NCI-H446 treated with DMSO at 0.1 percent for 48 hours (cell line): ENCODE results near the gene PXK.
"Not testable (repeated sequence)": the region's sequence is repeated elsewhere in the genome, so short reads cannot be mapped to it uniquely, and the experiment has no call there.

ENCODE experiments used
- DNase-seq: peaks from one replicate; lab custom pipeline; 2025; lab: John Stamatoyannopoulos, UW

The PXK gene

DNA sequence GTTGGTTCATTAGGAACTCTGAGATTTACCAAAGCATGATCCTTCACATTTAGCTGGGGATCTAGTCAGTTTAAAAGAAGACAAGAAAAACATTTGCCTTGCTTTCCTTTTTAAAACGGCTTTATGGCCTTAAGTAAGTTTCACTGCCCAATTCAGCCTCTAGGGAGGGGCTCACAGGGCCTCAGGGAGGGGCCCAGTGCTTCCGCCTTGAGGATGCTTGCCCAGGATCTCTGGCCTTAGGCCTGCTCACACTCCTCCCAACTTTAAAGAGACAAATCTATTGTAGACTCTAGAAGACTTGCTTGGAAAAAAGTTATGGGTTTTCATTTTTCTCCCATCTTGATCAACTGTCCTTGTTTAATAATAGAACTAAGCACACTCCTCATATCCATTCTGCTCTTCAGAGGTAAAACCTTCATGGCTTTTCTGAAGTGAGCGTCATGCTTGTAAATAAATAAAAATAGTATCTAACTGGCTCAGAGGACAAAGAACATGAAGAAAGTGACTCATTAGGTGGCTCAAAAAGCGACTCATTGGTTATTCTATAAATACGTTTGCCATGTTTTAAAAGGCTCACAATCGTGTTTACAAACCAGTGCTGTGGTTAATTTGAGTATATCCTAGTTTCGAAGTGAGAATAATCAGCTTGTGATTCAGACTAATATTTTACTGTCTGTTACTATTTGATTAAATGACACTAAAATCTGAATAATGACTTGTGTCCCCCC is 87.3 kb downstream of the PXK start:
- no peak for DNase-seq

DNA sequence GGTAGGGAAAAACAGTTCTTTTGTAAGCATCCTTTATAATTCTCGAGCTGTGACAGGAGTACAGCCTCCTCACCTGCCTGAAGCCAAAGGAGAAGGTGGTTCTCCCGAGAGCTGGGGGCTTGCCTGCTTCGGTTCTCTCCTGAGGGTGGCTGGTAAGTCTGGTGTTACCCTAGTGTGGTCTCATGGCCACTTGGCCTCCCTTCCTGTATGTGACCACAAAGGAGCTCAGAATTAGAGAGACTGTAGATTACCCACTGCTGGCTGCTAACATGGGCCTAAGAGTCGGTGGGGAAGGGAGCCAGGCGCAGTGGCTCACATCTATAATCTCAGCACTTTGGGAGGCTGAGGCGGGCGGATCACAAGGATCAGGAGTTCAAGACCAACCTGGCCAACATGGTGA is 88.3 kb downstream of the PXK start:
- no peak for DNase-seq

DNA sequence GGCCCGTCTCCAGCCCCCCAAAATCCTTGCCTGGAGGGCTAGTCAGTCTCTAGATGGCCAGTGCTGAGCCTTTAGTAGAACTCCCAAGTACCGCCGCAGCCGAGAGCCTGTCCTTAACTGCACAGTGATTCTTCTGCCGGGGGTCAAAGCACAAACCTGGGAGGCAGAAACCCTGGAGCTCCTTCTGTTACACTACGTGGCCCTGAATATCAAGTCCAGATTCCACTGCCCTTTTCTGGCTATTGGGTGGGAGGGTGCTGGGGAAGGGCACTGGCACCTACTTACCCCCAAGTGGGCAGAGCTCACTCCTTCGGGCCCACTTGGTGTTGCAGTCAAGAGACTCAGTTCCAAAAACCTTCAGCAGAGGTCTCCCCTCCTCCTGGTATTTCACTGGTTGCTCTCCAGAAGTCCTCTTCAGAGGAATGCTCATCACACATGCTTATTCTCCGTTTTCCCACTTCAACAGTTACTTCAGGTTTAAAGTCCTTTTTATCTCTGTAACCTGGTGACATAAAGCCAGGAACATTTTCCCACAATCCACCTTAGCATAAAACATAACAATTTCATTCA is 90.1 kb downstream of the PXK start:
- DNase-seq = no peak

DNA sequence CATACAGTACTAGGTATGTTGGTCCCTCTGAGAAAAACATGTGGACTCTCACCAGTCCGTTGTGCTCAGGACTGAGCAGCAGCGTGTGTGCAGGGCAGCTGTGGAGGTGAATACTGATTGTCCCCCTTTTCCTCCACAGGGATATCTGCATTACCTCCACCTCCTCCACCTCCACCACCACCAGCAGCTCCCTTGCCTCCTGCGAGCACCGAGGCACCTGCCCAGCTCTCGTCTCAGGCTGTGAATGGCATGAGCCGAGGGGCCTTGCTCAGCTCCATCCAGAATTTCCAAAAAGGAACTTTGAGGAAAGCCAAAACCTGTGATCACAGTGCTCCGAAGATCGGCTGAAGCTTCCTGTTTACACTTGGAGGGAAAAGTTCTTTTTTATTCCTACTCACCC is 91.9 kb downstream of the PXK start:
- DNase-seq = no peak

DNA sequence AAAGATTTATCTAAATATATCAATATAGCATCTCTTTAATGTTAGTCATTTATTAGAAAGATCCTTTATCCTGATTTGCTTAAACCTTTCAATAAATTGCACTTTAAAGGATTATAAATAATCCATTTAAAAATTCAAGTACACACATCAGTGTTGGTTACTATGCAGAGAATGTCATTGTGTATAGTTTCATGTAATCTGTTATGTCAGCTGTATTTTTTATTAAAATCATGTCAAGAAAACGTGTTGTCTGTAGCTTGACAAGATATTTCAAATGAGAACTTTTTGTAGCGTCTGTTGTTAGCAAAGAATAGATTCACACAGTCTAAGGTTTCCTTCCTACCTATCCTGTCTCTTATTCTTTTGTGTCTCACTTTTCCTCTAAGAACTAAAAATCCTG is 93.1 kb downstream of the PXK start:
- no peak for DNase-seq

DNA sequence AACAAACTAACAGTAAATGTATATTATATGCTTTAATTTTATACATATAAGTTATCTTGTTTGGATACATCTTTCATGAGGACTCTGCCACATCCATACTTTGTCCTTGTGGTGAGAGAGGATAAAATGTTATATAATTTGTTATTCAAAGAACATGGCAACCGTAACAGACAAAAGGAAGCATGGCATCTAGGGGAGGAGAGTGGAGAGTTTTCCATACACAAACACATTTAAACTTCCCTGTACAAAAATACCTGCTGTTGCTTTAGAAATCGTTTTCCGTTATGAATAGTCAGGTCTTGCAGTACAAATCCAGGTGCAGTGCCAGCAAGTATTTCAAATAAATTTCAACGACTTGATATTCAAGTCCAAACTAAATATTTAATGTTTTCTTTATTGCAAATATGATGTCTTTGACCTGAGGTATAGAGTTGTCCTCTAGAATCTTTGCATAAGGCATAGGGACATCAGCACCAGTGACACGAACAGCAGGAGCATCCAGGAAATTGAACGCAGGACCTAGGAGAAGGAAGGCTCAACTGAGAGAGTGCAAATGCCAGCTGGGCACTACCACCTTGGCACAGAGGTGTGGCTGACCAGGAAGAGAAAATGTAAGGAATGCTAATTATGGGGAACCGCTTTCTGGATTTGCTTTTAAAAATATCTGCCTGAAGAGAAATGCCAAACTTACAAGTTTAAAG is 95.1 kb downstream of the PXK start:
- no peak for DNase-seq

DNA sequence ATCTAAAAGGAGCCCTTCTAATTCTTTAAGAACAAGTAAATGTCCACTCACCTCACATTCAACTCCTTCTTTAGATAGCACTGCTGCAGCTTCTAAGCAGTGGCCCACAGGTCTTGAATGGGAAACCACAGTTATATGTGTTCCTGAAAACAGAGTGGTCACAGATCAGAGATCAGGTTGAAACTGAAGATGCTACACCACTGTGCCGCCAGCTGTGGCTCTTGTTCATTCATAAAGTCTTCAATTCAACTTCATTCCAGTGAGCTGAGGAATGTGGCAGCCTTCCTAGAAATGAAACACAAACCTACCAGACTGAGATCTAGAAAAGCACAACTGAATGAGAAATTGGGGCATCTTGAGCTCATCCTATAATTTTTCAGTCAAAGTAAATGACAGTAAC is 97.0 kb downstream of the PXK start:
- DNase-seq = no peak

DNA sequence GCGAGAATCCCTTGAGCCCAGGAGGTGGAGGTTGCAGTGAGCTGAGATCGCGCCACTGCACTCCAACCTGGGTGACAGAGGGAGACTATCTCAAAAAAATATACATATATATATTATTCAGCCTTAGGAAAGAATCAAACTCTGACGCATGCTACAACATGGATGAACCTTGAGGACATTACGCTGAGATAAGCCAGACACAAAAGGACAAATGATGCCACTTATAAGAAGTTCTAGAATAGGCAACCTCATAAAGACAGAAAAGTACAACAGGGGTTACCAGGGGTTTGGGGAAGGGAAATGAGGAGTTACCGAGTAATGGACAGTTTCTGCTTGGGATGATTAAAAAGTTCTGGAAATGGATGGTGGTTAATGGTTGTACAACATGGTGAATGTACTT is 100.2 kb downstream of the PXK start:
- DNase-seq = no peak

DNA sequence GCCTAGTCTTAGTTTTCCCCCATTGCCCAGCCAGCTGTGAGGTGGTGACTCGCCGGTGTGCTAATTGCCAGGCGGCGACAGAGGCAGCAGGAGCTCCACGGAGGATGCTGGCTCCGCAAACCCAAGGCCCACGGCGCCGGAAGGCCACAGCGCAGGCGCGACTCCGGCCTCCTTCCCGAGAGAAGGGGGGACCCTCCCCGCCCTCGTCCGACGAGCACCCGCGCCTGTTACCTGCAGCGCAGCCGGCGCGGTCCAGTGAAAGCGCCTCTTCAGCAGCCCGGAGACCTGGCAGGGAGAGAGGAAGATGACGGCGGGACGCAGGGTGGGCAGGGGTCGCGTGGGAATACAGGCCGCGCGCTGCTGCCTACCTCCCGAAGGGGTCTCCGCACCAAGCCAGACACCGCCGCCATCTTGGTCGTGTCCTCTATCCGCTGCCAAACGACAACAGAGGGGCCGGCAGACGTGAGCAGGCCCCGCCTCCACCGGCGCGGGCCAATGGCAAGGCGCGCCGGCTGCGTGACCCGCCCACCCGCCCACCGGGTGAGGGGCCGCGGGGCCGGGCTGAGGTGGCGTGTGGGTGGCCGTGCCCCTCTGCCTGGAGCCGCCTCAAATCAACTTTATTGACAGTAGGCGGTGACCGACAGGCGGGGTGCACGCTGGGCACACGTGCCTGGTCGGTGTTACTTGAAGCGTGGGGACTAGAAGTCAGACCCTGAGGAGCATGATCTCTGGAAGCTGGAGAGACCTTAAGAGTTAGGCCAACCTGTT is 100.9 kb downstream of the PXK start, which contains the start of gene PDHB:
Gene PDHB (minus strand): TSS at position 433 of the 768 bp plus-strand sequence. CDS start 23 bp downstream, at position 410.
- DNase-seq = peak; percentile 23

DNA sequence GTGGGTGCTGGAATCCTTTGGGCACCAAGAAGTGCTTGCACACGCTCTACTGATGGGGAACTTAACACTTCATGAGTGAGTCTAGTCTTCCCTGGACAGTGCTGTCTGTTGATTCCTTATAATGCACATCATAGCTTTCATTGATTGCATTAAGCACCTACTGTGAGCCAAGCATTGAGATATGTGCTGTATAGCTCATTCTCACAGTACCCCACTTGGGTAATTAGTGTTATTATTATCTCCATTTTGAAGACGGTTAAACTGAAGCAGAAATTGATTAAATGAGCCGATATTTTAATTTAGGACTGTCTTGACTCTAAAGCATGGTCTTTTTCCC is 101.4 kb downstream of the PXK start:
- DNase-seq = no peak

DNA sequence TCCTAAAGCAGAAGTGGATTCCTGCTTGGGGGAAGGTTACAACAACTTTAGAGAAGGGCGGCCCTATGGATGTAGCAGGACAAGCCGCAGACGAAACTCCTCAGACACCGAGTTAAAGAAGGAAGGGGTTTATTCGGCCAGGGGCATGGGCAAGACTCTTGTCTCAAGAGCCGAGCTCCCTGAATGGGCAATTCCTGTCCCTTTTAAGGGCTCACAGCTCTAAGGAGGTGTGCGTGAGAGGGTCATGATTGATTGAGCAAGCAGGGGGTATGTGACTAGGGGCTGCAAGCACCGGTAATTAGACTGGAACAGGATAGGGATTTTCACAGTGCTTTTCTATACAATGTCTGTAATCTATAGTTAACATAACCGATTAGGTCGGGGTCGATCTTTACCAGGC is 101.8 kb downstream of the PXK start:
- no peak for DNase-seq

DNA sequence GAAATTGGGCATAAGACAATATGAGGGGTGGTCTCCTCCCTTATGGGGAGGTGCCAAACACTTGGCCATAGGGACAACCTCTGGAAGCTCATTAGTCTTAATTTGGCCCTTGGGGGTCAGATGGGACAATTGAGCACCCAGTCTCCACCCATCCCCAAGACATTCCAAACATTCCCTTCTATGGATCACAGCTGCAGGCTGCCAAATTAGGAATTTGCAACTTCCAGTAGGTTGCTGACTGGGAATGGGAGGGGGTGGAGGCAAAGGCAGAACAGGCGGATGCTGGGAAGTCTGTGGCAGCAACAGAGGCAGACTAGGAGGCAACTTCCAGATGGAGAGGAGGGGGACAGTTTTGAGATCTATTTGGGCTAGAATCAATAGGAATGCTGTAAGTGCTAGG is 102.3 kb downstream of the PXK start:
- no peak for DNase-seq

DNA sequence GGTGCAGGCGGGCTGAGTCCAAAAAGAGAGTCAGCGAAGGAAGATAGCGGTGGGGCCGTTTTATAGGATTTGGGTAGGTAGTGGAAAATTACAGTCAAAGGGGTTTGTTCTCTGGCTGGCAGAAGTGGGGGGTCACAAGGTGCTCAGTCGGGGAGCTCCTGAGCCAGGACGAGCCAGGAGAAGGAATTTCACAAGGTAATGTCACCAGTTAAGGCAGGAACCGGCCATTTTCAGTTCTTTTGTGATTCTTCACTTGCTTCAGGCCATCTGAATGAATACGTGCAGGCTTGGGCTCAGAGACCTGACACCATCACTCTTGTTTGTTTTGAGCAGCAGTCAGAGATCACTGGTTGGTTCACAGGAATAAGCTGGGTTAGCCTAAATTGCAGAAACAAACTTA is 104.6 kb downstream of the PXK start:
- not testable (repeated sequence) for DNase-seq

DNA sequence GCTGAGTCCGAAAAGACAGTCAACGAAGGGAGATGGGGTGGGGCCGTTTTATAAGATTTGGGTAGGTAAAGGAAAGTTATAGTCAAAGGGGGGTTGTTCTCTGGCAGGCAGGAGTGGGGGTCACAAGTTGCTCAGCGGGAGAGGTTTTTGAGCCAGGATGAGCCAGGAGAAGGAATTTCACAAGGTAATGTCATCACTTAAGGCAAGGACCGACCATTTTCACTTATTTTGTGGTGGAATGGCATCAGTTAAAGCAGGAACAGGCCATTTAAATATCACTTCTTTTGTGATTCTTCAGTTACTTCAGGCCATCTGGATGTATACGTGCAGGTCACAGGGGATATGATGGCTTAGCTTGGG is 108.3 kb downstream of the PXK start:
- not testable (repeated sequence) for DNase-seq

DNA sequence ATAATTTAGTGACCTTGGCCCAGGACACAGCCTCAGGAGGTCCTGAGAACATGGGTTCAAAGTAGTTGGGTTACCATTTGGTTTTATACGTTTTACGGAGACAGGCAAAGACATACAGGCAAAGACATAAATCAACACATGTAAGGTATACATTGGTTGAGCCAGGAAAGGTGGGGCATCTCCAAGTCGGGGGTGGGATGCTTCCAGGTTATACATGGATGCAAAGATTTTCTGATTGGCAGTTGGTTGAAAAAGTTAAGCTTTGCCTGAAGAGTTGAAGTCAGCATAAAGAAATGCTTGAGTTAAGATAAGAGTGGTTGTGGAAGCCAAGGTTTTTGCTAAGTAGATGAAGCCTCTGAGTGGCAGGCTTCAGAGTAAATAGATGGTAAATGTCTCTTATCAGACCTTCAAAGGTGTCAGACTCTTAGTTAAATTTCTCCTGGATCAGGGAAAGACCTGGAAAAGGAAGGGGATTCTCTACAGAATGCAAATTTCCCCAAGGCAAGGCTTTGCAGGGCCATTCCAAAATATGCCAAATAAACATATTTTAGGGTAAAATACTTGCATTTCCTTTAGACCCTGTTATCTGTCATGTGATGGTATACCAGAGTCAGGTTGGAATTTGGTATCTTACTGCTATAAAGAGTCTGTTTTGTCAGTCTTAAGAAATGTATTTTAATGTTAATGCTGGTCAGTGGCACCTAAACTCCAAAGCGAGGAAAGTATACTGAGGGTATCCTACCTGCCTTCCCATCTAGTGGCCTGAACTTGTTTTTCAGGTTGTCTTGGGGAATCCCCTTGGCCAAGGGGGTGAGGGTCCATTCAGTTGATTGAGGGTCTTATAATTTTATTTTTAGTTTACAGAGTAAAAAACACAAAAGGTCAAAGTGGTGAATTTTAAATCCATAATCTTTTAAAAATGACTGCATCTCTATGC is 109.1 kb downstream of the PXK start:
- no peak for DNase-seq

DNA sequence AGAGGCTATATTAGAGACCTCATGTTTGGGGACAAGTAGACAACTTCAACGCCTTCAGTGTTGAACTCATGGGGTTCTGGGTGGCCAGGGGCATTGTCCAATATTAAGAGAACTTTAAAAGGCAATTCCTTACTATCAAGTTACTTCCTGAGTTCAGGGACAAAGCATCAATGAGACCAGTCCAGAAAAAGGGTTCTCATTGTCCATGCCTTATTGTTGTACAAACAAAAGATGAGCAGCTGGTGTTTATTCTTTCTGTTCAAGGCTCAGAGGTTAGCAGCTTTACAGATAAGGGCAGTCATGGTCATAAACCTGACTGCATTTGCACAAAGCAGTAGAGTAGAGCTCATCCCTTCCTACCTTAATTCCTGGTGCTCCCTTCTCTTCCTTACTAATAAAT is 119.5 kb downstream of the PXK start:
- DNase-seq = no peak

DNA sequence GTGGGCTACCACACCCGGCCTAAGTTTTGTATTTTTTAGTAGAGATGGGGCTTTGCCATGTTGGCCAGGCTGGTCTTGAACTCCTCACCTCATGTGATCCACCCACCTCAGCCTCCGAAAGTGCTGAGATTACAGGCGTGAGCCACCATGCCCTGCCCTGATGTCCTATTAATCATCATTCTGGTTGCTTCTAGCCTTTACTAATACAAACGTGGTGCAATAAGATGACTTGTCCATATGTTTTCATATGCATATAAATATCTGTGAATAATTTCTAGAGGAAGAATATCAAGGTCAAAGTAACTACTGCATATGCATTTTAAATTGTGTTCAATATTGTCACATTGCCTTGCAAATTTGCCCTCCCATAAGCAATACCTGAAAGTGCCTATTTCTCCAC is 126.5 kb downstream of the PXK start:
- DNase-seq = no peak

DNA sequence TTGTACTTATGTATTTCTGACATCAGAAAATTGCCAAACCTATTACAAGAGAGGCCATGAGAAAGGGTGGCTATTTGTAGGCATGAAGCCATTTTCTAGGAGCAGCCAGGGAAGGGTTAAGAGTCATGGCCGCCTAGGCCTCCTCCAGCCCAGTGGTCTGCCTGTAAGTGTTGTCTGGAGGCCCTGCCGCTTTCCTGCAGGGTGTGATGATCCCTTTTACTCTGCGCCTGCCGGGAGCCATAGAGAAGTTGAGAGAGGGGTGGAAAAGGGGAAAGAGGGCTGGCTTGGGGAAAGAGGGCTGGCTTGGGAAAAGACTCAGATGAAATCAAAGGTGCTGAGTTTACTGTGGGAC is 130.1 kb downstream of the PXK start:
- DNase-seq = no peak

DNA sequence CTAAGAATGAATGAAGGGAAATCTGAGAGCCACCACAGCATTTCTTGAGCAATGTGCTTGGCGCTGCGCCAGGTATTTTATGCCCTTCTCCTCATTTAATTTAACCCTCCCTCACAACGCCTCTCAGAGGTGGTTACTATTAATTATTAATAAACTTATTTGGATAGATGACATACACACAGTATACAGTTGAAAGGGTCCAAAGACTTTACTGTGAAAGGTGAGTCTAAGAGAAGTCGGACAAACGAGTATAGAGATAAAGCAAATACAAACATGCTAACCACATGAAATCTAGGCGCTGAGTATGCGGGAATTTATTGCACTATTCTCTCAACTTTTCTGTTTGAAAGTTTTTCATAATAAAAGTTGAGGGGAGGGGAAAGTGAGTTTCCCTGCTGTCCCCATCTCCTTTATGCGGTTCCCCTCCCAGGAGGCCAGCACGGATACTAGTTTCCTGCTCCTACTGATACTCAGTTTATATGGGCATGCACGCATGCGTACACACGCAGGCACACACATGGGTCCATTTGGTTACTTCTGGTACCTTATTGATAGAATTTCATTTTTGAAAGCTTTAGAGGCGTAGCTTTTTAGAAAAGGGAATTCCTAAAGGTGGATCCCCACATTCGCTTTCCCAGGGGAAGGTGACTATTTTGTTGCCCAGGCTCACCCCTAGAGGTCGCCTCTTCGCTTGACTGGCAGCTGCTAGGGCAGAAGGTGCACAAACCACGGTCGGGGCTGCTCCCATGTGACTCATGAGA is 130.7 kb downstream of the PXK start:
- DNase-seq = no peak

DNA sequence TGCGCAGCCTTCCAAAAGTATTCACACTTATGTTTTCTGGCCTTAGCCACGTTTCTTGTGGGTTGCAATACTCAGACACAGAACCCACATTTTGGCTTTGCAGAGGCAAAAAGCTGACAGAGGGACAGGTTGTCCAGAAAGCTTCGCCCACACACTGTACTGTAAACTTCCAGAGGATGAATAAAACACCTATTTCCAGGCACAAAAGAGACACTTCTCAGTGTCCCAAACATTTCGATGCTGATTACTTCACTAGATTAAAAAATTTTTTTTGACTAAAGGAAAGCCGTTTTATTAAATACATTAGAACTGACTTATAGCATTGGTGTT is 131.2 kb downstream of the PXK start:
- DNase-seq = no peak

DNA sequence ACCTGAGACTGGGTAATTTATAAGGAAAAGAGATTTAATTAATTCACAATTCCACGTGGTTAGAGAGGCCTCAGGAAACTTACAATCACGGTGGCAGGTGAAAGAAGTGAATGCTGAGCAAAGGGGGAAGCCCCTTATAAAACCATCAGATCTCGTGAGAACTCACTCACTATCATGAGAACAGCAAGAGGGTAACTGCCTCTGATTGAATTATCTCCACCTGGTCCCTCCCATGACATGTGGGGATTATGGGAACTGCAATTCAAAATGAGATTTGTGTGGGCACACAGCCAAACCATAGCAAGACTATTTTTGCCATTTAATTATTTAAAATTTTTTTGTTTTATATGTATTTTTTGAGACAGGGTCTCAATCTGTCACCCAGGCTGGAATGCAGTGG is 132.2 kb downstream of the PXK start:
- no peak for DNase-seq
